Astrocyte (in vitro differentiated cells and primary cell): ENCODE data around the gene IRX1.

Source experiments
- EZH2 ChIP-seq: IDR thresholded peaks from 2 replicates; pipeline ENCODE4 v1.6.1; 2012; ENCODE audit warnings: mild to moderate bottlenecking, low read length, inconsistent platforms; ENCODE audit not compliant: insufficient read depth
- TF ChIP-seq, protein P1 (sequence below): IDR thresholded peaks from 2 replicates; pipeline ENCODE4 v1.5.1; 2011; ENCODE audit warnings: low read depth, mild to moderate bottlenecking, inconsistent platforms, low read length, moderate library complexity; ENCODE audit not compliant: insufficient read depth

DNA sequence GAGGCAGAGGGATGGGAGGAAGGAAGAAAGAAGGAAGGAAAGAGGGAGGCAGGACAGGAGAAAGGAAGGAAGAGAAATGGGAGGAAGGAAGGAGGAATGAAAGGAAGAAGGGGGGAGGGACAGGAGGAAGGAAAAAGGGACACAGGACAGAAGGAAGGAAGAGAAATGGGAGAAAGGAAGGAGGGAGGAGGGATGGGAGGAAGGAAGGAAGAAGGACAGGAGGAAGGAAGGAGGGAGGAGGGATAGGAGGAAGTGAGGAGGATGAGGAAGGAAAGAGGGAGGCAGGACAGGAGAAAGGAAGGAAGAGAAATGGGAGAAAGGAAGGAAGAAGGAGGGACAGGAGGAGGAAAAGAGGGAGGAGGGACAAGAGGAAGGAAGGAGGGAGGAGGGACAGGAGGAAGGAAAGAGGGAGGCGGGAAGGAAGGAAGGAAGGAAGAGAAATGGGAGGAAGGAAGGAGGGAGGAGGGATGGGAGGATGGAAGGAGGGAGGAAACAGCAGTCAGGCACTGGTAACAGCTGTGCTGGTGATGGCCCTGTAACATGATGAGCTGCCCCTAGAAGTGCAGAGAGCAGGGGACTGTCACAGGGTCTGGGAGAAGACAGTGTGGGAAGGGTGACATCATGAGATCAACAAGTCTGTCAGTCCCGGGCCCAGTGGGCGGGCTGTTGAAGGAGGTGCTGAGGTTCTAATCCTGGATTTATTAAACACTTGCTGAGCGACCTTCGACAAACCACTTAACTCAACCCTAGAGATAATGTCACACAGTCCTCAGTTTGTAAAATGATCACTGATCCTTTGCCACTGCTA is 10.7 kb upstream of the IRX1 start:
- TF ChIP-seq, protein P1, sequence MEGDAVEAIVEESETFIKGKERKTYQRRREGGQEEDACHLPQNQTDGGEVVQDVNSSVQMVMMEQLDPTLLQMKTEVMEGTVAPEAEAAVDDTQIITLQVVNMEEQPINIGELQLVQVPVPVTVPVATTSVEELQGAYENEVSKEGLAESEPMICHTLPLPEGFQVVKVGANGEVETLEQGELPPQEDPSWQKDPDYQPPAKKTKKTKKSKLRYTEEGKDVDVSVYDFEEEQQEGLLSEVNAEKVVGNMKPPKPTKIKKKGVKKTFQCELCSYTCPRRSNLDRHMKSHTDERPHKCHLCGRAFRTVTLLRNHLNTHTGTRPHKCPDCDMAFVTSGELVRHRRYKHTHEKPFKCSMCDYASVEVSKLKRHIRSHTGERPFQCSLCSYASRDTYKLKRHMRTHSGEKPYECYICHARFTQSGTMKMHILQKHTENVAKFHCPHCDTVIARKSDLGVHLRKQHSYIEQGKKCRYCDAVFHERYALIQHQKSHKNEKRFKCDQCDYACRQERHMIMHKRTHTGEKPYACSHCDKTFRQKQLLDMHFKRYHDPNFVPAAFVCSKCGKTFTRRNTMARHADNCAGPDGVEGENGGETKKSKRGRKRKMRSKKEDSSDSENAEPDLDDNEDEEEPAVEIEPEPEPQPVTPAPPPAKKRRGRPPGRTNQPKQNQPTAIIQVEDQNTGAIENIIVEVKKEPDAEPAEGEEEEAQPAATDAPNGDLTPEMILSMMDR = no peak
- no peak for TF ChIP-seq EZH2
